GM18498 (cell line): ENCODE data around the gene SUN2.
A peak's percentile ranks its signal among the peaks of the same experiment; 100 is the strongest.

Source experiments
- ATAC-seq: cut with Tn5 transposase; IDR thresholded peaks from one replicate; pipeline ENCODE4 v1.9.1; 2021; ENCODE audit warnings: mild to moderate bottlenecking, moderate library complexity; ENCODE audit not compliant: unreplicated experiment

Gene SUN2

GRCh38 chr22:38720350-38720749 lies 35.4 kb downstream of the SUN2 start:
- ATAC-seq = no peak

GRCh38 chr22:38719196-38719595 lies 36.6 kb downstream of the SUN2 start:
- no peak for ATAC-seq

- ATAC-seq = no peak
Measured at GRCh38 chr22:38718414-38718813, 37.4 kb downstream of the SUN2 start.

GRCh38 chr22:38717244-38717643 lies 38.6 kb downstream of the SUN2 start:
- no peak for ATAC-seq

GRCh38 chr22:38716826-38717225 lies 39.0 kb downstream of the SUN2 start:
- ATAC-seq = no peak

- ATAC-seq = no peak
Measured at GRCh38 chr22:38716271-38716670, 39.5 kb downstream of the SUN2 start.

- ATAC-seq = no peak
Measured at GRCh38 chr22:38715852-38716251, 39.9 kb downstream of the SUN2 start.

- no peak for ATAC-seq
Measured at GRCh38 chr22:38715176-38715764, 40.5 kb downstream of the SUN2 start.

- ATAC-seq = no peak
Measured at GRCh38 chr22:38713921-38714320, 41.9 kb downstream of the SUN2 start.

GRCh38 chr22:38712486-38713207 lies 43.2 kb downstream of the SUN2 start:
- ATAC-seq = no peak

GRCh38 chr22:38710866-38711265 lies 44.9 kb downstream of the SUN2 start:
- ATAC-seq = no peak

GRCh38 chr22:38710351-38710750 lies 45.4 kb downstream of the SUN2 start:
- ATAC-seq = no peak

- ATAC-seq = no peak
Measured at GRCh38 chr22:38709306-38709705, 46.5 kb downstream of the SUN2 start.

- no peak for ATAC-seq
Measured at GRCh38 chr22:38707984-38708383, 47.8 kb downstream of the SUN2 start.

- no peak for ATAC-seq
Measured at GRCh38 chr22:38707346-38707745, 48.5 kb downstream of the SUN2 start.

GRCh38 chr22:38706901-38707195 lies 49.0 kb downstream of the SUN2 start:
- ATAC-seq = no peak

GRCh38 chr22:38706101-38706900 lies 49.5 kb downstream of the SUN2 start:
- ATAC-seq = peak; percentile 5

GRCh38 chr22:38705235-38706100 lies 50.3 kb downstream of the SUN2 start, which contains the start of gene GTPBP1:
Gene GTPBP1, plus strand, starts transcription at chr22:38705944. Its CDS starts 12 bp downstream, at chr22:38705956.
- ATAC-seq = peak; percentile 71

- no peak for ATAC-seq
Measured at GRCh38 chr22:38704654-38705234, 51.1 kb downstream of the SUN2 start.

GRCh38 chr22:38700789-38701628 lies 54.8 kb downstream of the SUN2 start, which contains the start of gene JOSD1:
Gene JOSD1, minus strand, starts transcription at chr22:38700943. Its CDS starts 956 bp downstream, at chr22:38699987.
- ATAC-seq = peak; percentile 47
